ENCODE data around the gene TREH.
"Not testable (repeated sequence)": the region's sequence is repeated elsewhere in the genome, so short reads cannot be mapped to it uniquely, and the experiment has no call there.

TREH gene

DNA sequence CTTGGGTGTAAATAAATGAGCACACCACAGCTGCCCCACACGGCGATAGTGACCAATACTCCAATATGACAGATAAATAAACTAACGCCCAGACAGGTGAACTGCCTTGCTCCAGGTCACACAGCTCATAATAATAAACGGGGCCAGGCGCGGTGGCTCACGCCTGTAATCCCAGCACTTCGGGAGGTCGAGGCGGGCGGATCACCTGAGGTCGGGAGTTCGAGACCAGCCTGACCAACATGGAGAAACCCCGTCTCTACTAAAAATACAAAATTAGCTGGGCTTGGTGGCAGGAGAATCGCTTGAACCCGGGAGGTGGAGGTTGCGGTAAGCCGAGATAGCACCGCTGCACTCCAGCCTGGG, 68.0 kb downstream of the TREH start:
- H3K27ac ChIP-seq (ENCODE audit: low read length); H3K36me3 ChIP-seq (ENCODE audit: insufficient read depth, low read depth, low read length); H3K9me3 ChIP-seq (ENCODE audit: insufficient read depth, low read depth, low read length); H3K4me3 ChIP-seq (ENCODE audit: low read length); H3K9ac ChIP-seq (ENCODE audit: low read depth, low read length): not testable (repeated sequence)
- peaks cover 66% of the 10 kb centered on the region for H3K27me3 ChIP-seq (ENCODE audit: insufficient read depth, low read length)
- H3K4me1 ChIP-seq (ENCODE audit: insufficient read depth, low read length): peaks cover 34% of the 10 kb centered on the region

DNA sequence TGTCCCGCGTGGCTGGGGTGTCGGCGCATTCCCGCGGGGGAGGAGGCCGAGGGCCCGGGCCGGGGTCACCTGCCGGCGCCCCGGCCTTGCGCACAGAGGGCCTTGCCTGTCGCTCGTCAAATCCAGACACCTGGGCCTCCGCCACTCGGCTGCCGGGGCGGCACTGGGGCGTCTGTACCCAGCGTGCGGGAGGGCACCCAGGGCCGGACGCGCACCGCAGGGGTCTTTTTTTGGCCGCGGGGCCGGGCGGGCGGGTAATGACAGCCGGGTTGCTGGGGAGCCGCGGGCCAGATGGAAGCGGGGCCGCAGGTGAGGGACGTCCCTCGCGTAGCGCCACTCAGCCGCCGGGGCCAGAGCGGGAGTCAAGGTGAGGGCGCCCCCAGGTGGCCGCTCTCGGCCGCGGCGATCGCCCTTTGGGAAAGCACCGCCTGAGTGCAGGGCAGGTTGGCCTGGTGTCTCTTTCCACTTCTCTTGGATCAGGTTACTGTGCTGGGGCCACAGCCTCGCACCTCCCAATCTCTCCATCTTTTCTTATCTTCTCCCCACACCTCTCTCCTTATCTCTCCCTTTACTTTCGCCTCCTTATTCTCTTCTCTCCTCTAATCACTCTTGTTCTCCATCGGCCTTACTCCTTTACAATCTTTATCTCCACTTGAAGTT, 68.5 kb downstream of the TREH start:
- Histone ChIP-seq H3K27ac (ENCODE audit: low read length) (no peak overlapping the region), H3K4me3 (ENCODE audit: low read length) (peak overlapping the region; percentile 59; the same call in 1 of the 2 replicates)

DNA sequence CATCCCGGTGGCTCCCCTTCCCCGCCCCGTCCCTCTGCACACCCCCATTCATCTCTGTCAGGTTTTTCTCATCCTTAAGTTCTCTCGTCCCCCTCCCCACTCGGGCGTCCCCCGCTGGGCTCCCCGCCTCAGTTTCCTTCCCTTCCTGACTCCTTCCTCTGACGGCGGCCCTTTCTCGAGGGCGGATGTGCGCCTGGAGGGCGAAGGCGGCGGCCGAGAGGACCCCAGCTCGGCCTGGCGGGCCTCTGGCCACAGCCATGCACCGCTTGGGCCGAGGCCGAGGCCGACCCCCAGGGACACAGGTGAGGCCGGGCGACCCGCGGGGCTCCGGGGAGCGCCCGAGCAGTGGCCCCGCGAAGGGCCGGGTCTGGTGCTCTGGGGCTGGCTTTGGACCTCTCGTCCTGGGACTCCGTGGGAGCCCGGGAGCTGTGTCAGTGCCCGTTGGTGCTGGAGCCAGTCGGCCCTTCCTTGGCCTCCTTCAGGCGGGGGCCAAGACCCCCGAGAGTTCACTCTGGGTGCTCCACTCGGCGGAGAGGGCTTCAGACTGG, 69.2 kb downstream of the TREH start:
- no peak overlapping the region for H3K9ac ChIP-seq (ENCODE audit: low read depth, low read length)
- H3K4me1 ChIP-seq (ENCODE audit: insufficient read depth, low read length): peaks cover 34% of the 10 kb centered on the region
- peaks cover 9% of the 10 kb centered on the region; the same call in 1 of the 2 replicates for H3K9me3 ChIP-seq (ENCODE audit: insufficient read depth, low read depth, low read length)
- no peak overlapping the region for H3K27ac ChIP-seq (ENCODE audit: low read length)
- no peaks in the 10 kb centered on the region for H3K36me3 ChIP-seq (ENCODE audit: insufficient read depth, low read depth, low read length)
- peaks cover 77% of the 10 kb centered on the region for H3K27me3 ChIP-seq (ENCODE audit: insufficient read depth, low read length)
- peak overlapping the region; percentile 59 for H3K4me3 ChIP-seq (ENCODE audit: low read length)

More for the DNA sequence above, 68.5 kb downstream of the TREH start:
- H3K9me3 ChIP-seq (ENCODE audit: insufficient read depth, low read depth, low read length): peaks cover 9% of the 10 kb centered on the region; the same call in 1 of the 2 replicates
- H3K27me3 ChIP-seq (ENCODE audit: insufficient read depth, low read length): peaks cover 71% of the 10 kb centered on the region
- no peaks in the 10 kb centered on the region for H3K36me3 ChIP-seq (ENCODE audit: insufficient read depth, low read depth, low read length)
- H3K4me1 ChIP-seq (ENCODE audit: insufficient read depth, low read length): peaks cover 34% of the 10 kb centered on the region
- H3K9ac ChIP-seq (ENCODE audit: low read depth, low read length): no peak overlapping the region

DNA sequence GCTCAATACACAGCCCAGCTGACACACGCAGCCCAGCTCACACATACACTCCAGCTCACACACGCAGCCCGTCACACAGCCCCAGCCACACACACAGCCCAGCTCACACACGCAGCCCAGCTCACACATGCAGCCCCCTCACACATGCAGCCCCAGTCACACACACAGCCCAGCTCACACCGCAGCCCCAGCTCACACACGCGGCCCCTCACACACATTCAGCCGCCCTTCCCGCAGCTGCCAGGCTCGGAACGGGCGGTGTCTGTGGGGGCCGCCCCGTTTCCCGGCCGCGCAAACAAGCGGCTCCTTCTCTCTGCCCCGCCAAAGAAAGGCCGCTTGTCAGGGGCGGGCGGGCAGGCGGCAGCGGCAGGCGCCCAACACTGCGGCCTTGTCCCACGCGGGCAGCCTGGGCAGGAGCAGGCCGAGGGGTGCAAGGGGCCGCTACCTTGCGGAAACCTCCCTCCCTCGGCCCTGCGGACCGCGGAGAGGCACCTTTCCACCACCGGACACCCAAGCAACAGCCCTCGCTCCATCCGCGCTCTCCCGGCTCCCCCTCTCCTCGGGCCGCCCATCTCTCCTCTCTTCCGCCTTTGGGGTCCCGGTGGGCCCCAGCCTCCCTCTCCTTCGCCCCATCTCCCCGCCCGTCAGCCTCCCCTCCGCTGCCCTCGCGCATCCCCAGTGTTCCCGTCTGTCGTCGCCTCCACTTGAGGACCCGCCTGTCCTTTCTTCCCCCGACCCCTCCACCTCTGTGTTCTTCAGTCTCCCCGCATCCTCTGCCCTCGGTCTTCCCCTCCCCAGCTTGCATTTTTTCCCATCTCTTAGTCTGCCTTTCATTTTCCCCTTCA, 69.8 kb downstream of the TREH start:
- Histone ChIP-seq H3K36me3 (ENCODE audit: insufficient read depth, low read depth, low read length) (no peaks in the 10 kb centered on the region), H3K9me3 (ENCODE audit: insufficient read depth, low read depth, low read length) (peaks cover 9% of the 10 kb centered on the region; the same call in 1 of the 2 replicates), H3K9ac (ENCODE audit: low read depth, low read length) (no peak overlapping the region), H3K27ac (ENCODE audit: low read length) (no peak overlapping the region), H3K4me1 (ENCODE audit: insufficient read depth, low read length) (peaks cover 37% of the 10 kb centered on the region), H3K4me3 (ENCODE audit: low read length) (peak overlapping the region; percentile 59), H3K27me3 (ENCODE audit: insufficient read depth, low read length) (peaks cover 84% of the 10 kb centered on the region)

DNA sequence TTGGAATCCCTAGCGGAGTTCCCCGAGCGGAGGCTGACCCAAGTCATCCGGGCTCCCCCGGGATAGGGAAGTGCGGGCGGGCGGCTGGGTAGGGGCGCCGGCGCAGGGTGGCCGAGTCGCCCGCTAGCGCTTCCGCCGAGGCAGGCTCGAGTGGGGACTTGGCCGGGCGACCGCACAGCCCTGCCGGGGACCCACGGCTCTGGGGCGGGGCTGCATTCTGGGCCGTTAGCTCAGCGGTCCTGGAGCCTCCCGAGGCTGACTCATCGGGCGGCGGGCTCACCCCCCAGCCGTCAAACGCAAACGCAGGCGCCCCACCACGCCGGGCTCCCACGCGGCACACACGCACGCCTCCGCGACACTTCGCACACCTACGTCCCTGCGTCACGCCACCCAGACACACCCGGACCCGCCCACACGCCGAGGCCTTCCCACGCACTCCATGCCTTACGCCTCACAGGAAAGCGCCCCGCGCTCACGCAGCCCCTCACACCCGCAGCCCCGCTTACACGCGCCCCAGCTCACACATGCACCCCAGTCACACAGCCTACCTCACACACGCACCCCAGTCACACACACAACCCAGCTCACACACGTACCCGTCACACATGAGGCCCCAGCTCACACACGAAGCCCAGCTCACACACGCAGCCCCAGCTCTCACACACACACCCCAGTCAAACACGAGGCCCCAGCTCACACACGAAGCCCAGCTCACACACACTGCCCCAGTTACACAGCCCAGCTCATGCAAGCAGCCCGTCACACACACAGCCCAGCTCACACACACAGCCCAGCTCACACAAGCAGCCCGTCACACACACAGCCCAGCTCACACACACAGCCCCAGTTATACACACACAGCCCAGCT, 70.9 kb downstream of the TREH start:
- no peaks in the 10 kb centered on the region for H3K36me3 ChIP-seq (ENCODE audit: insufficient read depth, low read depth, low read length)
- H3K4me3 ChIP-seq (ENCODE audit: low read length): peak overlapping the region; percentile 50; the same call in 1 of the 2 replicates
- peaks cover 33% of the 10 kb centered on the region for H3K4me1 ChIP-seq (ENCODE audit: insufficient read depth, low read length)
- H3K9ac ChIP-seq (ENCODE audit: low read depth, low read length): no peak overlapping the region
- peaks cover 87% of the 10 kb centered on the region for H3K27me3 ChIP-seq (ENCODE audit: insufficient read depth, low read length)
- peaks cover 9% of the 10 kb centered on the region; the same call in 1 of the 2 replicates for H3K9me3 ChIP-seq (ENCODE audit: insufficient read depth, low read depth, low read length)
- H3K27ac ChIP-seq (ENCODE audit: low read length): no peak overlapping the region

DNA sequence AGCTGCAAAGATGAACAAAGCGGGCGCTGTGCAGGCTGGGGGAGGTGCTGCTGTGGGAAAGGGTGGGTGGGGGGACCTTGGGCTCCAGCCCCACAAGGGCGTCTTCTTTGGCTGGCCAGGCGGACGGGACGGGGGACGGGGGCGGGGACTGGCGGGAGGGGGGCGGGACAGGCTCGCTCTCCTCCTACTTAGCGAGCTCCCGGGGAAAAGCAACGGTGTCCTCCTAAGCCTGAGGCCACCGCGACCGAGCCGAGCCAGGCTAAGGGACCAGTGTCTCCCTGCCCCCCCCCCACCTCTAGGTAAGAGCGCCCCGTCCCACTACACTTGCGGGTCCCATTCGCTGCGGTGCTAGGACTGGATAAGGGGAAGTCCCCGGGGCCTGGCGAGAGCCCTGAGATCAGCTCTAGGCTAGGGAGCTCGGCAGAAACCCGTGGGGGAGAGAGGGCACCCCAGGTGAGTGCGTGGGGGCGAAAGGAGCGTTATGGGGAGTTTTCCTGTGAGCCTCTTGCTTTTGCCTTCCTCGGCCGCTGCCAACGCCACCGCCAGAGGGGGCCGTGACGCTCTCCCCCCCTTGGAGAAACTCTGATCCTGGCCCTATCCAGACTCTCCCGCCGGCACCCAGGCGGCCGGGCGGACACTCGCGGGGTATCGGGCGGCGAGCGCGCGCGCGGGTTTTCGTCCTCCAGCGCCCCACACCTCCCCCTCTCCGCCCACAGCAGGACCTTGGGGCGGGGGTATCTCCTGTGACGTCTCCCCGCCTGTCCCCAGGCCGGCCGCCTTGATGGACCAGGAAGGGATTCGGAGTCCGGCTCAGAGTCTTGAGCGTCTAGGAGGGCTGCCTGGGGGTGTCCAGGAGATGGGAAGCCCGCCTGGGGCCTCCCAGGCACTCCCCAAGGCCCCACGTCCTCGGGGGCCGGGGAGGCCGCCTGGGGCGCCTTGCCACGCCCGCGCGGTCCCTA, 71.8 kb downstream of the TREH start, which contains the start of gene PHLDB1:
PHLDB1 (plus strand) TSS at position 215 of the 959 bp plus-strand sequence. CDS start 6,222 bp downstream, outside the sequence.
- H3K9ac ChIP-seq (ENCODE audit: low read depth, low read length): no peak within 1 kb of the TSS
- peaks cover 29% of the 10 kb centered on the region for H3K4me1 ChIP-seq (ENCODE audit: insufficient read depth, low read length)
- peaks cover 79% of the 10 kb centered on the region for H3K27me3 ChIP-seq (ENCODE audit: insufficient read depth, low read length)
- peaks cover under 1% of the 10 kb centered on the region; the same call in 1 of the 2 replicates for H3K36me3 ChIP-seq (ENCODE audit: insufficient read depth, low read depth, low read length)
- H3K9me3 ChIP-seq (ENCODE audit: insufficient read depth, low read depth, low read length): peaks cover 9% of the 10 kb centered on the region; the same call in 1 of the 2 replicates
- no peak within 1 kb of the TSS for H3K27ac ChIP-seq (ENCODE audit: low read length)
- peak within 1 kb of the TSS; percentile 50; the same call in 1 of the 2 replicates for H3K4me3 ChIP-seq (ENCODE audit: low read length)
